HG02885 (cell line): ENCODE results near the gene MAP3K13.

ENCODE experiments used
- ATAC-seq: cut with Tn5 transposase; IDR thresholded peaks from one replicate; pipeline ENCODE4 v1.9.1; 2021; ENCODE audit warnings: mild to moderate bottlenecking; ENCODE audit not compliant: unreplicated experiment, poor library complexity

MAP3K13 gene

DNA sequence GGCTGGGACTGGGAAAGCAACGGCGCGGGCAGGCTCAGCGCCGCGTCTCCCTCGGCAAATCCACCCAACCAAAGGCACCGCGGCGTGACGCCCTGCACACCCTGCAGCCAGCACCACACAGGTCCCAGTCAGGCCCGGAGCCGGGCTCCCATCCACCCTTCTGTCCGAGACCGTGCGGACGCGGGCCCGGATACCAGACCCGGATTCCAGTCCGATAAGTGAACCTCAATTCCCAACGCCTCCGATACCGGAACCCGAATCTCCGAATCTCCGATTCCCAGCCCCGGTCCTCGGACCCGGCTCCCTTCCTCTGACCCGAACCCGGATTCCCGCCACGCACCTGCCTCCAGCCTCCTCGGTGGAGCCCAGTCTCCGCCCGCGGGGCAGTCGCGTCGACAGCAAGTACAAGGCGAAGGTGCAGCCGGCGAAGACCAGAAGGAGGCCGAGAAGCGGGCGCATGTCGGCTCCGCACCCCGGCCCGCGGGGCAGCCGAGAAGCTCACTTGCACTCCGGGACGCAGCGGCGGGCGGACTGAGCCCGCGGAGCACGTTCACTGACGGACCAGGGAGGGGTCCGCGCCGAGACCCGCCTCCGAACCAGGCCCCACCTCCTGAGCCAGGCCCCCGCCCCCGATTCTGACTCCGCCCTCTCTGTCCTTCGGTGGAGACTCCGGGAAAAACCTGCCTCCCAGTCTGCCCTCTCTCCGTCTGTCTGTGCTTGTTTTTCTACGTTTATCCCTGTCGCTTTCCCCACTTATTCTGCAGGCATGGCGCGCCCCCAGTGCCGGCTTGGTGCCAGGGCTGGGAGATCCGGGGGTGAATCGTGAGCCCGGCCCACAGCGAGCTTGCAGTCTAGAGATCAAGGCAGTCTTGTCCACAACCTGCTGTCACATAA is 135.8 kb downstream of the MAP3K13 start, which contains the start of gene TMEM41A:
Gene TMEM41A (minus strand): TSS at position 533 of the 894 bp plus-strand sequence. CDS start 74 bp downstream, at position 459.
- peak; percentile 96 for ATAC-seq

DNA sequence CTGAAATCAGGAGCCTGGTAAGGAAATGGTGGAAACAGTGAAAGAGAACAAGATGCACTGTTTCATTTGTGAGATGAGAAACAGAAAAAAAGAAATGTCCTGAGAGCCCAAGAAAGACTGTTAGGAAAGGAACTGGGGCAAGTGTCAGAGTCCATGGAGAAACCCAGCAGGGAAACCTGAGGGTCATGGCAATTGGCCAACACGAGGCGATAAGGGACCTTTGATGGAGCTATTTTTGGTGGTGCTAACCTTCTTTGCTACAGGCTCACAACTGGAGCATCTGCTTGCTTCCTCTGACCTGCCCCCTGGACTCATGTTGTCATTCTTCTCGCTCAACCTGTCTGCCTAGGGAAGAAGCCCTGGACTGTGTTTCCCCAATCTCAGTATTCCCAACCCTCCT is 140.1 kb downstream of the MAP3K13 start:
- ATAC-seq: no peak

DNA sequence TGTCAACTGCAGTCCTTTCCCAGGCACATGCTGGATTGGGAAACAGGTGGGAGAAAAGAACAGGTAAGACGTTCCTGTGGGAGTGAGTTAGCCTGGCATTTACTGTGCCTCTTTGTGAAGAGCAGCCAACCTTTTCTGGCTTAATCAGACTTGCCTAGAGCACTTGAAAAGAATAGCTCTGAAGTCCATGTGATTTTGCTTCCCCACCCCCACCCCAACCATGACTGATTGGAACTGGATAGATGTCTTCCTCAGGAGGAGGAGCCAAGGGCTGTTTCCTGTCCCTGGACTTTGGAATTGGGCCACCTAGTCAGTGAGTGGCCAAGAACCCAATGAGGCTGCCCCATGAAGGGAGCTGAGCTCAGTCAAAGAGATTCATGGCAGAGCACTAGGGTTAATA is 140.6 kb downstream of the MAP3K13 start:
- no peak for ATAC-seq

DNA sequence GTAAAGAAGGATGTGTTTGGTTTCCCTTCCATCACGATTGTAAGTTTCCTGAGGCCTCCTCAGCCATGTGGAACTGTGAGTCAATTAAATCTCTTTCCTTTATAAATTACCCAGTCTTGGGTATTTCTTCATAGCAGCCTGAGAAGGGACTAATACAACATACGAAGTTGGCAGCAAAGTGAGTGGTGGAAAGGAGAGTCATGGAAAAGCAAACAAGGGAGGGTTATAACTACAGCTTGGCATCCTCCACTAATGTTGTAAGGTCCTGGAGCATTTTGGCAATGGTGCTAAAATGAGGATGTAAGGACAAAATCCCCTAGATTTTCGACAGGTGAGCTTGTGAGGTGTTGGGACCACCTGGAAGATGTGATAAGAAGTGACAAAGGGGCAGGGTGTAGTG is 141.7 kb downstream of the MAP3K13 start:
- ATAC-seq: no peak

DNA sequence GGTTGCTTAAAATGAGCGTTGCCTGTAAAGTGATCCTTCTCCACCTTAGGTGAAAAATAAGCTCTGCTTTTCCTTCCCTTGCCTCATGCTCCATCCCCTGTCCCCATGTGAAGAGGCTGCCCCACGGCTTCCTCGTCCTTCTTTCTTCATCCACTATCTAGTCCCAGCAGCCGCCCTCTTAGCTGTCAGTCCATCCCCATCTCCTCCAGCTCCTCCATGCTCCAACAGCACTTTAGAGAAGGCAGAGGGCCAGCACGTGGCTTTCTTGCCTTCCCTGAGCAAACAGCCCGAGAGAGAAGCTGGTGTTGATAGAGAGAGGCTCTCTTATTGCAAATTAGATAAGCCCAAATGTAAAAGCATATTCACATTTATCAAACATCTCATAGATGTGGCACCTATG is 144.9 kb downstream of the MAP3K13 start:
- no peak for ATAC-seq

DNA sequence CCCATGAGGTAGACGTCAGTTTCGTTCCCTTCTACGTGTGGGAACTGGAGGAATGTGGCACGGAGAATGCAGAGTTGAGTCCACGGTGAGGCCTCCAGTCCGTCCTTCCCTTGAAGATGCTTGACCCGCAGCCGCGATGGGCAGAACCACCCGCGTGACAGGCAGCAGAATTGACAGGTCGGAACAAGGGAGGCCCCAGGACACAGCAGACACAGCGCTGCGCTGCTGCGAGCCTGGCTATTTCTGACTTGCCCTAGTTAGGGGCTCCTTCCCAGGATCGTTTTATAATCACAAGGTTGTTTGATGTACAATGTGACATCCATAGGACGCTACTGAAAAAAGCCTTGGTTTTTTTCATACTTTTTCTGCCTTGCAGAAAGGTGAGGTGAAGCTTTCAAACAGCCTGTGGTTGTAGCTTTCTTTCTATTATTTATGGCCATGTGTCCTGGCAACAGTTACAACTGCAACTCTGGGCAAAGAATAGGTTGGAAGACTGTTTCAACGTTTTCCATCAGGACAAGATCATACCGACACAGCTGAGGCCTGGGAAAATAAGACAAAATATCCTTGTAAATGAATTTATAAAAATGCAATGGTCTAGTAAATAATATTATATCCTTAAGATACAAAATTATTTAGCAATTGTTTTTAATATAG is 145.5 kb downstream of the MAP3K13 start:
- no peak for ATAC-seq

DNA sequence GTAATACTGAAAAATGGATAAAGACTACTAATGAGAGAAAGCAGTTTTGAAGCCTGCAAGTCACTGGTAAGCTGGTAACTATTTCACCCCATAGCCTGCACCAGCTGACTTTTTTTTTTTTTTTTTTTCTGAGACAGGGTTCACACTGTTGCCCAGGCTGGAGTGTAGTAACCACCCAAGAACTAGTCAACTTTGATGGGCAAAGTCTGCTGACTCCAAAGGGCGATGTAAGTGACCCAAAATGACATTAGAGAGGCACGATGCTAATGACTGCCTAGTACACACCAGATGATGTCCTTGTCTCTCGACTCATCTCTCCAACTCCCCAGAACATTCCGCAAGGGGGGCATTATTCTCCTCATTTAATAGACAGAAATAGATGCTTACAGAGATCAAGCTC is 148.8 kb downstream of the MAP3K13 start:
- ATAC-seq: no peak

DNA sequence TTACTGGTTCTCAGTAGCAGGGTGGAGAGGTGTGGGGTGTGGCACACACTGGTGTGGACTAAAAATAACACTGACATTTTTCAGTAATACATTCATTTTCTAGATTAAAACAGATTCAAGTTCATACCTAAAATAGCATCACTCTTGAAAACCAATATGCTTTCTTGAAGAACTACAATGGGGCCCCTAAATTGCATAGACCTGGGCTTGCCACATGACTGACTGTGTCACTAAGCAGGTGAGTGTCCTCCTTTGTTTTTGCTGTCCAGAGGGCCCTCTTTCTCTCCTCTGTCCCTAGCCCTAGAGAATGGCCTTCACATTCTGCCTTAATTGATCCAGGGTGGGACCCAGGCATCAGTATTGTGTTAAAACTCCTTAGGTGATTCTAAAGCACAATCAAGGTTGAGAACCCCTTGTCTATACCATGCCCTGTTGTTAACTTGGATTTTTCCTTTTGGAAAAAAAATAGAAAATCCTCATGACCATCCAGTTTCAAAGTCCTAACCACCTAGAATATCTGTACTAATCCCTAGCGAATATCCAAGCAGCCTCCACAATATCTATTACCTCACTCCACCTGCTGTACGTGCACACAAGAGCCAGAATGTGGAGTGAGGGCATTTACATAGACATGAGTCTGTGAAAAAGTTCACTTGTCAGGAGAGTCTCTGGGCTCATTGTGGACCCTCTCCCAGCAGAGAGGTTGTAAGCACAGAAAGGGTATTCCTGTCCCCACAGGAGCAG is 154.6 kb downstream of the MAP3K13 start:
- no peak for ATAC-seq

DNA sequence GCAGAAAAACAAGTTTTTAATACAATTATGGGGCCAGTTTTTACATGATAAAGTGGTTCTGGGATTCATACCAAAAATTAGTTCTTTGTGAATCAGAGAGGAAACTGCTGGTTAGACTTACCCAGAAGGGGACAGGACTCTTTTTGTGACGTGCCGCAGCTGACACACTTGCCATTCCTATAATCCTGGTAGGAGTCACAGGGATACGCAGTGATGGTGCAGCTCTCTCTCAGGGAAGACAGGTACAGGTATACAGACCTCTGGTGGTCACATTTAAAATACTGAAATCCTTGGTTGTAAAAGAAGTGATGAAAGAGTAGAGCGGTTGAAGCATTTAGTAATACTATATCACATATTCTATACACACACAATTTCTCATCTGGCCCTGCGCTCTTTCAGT is 156.1 kb downstream of the MAP3K13 start:
- ATAC-seq: no peak

DNA sequence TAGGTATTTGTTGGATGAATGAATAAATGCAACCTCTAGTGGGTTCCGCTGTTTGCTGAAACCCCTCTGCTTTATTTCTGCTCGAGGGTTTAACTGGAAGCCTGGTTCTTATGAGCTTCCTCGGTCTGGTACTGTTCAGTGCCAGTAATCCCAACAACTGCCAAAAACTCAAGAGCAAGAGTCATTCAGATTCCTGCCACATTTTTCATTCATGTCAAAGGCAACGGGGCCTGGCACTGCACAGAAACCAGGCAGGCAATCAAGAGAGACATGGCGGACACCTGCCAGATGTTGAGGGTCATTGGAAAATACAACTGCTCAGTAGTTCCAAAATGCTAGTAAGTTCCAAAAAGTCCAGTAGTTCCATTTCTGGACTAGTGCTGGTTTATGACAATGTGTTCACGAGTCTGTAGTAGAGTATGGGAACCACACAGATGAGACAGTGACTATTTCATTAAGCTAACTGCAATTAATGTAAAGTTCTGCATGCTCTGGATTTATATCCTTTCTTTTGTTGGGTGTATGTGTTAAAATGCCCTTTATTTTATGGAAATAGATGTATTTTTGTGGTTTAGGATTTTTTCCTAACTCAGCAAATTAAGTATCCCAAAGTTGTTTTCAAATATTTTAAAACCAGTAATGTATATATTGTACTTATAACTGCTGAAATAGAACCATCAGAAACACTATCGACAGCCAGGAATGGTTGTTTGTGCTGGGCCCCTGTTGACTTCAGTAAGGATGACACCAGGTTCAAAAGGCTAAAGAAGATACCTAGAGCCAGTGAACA is 158.6 kb downstream of the MAP3K13 start:
- ATAC-seq: no peak

DNA sequence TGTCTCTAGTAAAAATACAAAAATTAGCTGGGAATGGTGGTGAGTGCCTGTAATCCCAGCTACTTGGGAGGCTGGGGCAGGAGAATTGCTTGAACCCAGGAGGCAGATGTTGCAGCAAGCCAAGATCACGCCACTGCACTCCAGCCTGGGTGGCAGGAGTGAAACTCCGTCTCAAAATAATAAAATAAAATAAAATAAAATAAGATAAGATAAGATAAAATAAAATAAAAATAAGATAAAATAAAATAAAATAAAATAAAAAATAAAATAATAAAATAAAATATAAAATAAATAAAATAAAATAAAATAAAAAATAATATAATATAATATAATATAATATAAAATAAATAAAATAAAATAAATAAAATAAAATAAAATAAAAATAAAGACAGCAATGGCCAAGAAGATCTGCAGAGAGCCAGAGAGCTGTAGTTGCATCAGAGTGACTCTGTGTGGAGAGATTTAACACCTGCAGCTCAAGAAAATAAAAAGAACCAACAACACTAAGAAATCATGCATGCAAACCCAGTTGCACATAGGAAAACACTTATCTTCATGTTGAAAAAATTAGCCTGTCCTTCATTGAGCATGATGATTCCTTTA is 163.5 kb downstream of the MAP3K13 start:
- no peak for ATAC-seq

DNA sequence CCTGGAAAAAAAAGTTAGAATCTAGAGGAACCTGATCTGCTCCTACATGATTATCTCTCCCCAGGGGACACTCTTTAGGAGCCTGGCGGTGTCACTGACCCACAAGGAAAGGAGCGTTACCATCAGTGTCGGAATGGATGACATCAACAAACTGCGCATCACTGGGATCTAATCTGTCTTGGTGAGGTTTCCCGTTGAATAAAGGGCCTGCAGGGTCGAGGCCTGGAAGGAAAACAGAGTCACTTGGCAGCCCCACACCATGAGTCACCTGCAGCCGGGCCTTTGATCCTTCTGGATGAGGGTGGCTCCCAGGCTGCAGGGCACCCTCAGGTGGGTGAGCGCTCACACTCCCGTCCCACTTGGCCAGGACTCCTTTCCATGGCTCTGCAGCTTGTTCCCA is 164.4 kb downstream of the MAP3K13 start:
- no peak for ATAC-seq

DNA sequence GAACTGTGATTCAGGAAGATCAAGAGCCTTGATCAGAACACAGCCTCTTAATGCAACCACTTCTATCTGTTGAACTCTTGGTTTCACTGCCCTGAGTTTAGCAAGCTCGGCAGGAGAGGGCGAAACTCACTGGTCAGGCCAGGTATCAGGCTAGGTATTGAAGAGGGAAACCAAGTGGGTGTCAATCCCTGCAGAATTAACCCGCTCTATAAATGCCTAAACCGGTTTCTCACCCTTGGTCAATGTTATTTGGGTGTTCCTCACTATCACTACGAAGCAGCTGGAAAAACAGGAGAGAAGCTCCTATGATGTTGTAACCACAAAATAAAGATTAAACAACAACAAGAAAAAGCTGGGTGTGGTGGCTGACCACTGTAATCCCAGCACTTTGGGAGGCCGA is 165.6 kb downstream of the MAP3K13 start:
- ATAC-seq: no peak

DNA sequence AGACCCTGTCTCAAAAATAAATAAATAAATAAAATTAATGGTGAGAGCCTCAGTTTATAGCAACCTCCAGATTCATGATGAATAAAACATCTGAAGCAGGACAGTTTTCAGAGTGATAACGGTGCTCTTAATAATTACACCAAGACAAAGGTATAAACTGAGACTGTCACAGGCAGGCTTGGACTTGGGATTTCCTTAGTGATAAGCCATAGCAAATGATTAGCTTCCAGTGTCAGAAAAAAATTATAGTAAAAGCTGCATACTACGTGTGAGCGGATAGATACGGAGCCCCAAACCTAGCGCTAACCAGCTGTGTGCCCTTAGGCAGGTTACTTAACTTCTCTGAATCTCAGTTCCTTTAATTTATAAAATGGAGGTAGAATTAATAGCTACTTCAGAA is 167.9 kb downstream of the MAP3K13 start:
- ATAC-seq: no peak

DNA sequence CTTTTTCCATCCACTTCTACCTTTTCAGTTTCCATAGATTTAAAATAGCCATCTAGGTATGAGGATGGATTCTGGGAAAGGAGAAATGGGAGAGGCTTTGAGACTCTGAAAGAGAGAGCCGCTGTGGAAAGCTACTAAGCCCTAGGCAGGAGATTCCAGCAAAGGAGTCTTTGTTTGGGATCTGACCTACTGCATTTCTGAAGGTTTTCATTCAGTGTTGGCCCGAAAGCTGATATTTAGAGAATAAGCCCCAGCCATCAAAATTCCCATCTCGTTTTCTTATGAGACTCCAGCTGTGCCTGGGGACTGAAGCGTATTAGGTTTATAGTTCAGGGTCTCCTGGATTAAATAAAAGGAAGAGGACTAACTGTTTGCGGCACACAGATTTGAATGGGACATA is 170.0 kb downstream of the MAP3K13 start:
- no peak for ATAC-seq

DNA sequence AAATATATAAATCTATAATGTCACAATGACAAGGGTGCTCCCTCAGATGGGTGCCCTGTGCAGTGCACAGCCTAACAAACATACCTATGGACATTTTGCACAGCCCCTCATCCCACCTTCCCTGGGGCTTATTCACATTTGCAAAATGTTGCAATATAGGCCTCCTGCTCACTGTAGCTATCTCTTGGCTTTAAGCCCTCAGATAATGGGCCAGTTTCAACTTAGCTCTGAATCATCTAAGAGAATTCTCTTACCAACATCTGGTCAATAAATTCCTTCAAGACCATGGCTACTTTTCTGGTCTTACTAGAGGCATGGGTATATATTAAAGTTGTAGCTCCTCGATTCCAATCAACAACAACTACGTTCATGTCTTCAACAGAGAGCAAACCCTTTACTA is 171.6 kb downstream of the MAP3K13 start:
- no peak for ATAC-seq

DNA sequence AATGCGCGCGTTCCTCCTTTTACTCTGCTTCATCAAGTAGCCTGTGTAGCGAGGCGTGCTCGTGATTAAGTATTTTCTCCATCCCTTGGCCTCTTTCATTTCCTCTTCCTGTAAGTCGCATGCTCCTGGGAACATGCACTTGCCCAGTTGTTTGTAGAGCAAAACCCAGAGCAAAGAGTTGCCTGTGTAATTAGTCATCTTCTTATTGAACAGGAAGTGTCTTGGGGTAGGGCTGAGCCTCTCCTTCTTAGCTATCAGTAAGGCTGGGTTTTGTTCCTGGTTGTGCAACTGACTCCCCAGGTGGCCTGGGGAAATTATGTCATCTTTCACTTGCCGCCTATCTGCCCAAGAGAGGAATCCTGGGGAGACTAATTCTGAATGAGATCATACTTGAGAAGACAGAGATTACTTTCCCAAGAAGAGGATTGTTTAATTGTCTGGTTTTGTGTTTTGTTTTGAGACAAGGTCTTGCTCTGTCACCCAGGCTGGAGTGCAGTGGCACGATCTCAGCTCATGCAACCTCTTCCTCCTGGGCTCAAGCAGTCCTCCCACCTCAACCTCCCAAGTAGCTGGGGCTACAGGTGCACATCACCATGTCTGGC is 174.5 kb downstream of the MAP3K13 start:
- ATAC-seq: peak; percentile 98
